PC-3 (cell line): ENCODE data around the gene TRIM62. TPM values are rescaled to one million over a fixed set of nuclear protein-coding genes. Genes with fewer than 3 reads are reported as not detected.

Source experiments
- ATAC-seq: fragments of 200-7000 bp; cut with Tn5 transposase; 2 replicates; pipeline ENCODE4 v1.9.1; 2020; ENCODE audit warnings: mild to moderate bottlenecking, moderate library complexity
- BruUV-seq: library from RNA; stranded (reverse); fragments of 400-500 nt; replicated peaks from 2 replicates; lab custom pipeline; 2021; lab: Mats Ljungman, UMichigan
- CTCF ChIA-PET: fragments of 300-600 bp; sonication (Branson Sonifier 250); formaldehyde crosslinking; loops from one replicate; lab custom pipeline; 2022; ENCODE audit warnings: antibody characterized with exemption; lab: Charles Lee
- POLR2A ChIA-PET: fragments of 300-600 bp; sonication (Branson Sonifier 250); formaldehyde crosslinking; loops from one replicate; lab custom pipeline; 2022; ENCODE audit warnings: antibody characterized with exemption; ENCODE audit not compliant: unreplicated experiment; lab: Charles Lee
- DNase-seq: peaks from one replicate; pipeline ENCODE4 v3.0.0-alpha.2; 2015
- H2AFZ ChIP-seq: fragments of 300-600 bp; sonication (generic); 2 replicates; pipeline ENCODE4 v1.6.0; 2016; ENCODE audit warnings: antibody characterized with exemption, low read length
- H3F3A ChIP-seq: fragments of 300-600 bp; sonication (generic); one replicate; pipeline ENCODE4 v1.6.0; 2017; ENCODE audit warnings: antibody characterized with exemption, low read length, control low read depth, mild to moderate bottlenecking; ENCODE audit not compliant: unreplicated experiment
- H3K27ac ChIP-seq: fragments of 300-600 bp; sonication (generic); 2 replicates; pipeline ENCODE4 v1.5.1; 2016; ENCODE audit warnings: mild to moderate bottlenecking, low read length
- H3K27me3 ChIP-seq: fragments of 300-600 bp; sonication (generic); 2 replicates; pipeline ENCODE4 v1.6.1; 2016; ENCODE audit warnings: low read length, mixed read lengths
- H3K36me3 ChIP-seq: fragments of 300-600 bp; sonication (generic); 2 replicates; pipeline ENCODE4 v1.6.1; 2016; ENCODE audit warnings: low read depth, mixed run types, low read length, mixed read lengths
- H3K4me1 ChIP-seq: fragments of 300-600 bp; sonication (generic); 2 replicates; pipeline ENCODE4 v1.5.1; 2016; ENCODE audit warnings: low read length; ENCODE audit not compliant: insufficient read depth
- H3K4me2 ChIP-seq: fragments of 300-600 bp; sonication (generic); 2 replicates; pipeline ENCODE4 v1.6.0; 2016; ENCODE audit warnings: low read length
- H3K4me3 ChIP-seq: fragments of 300-600 bp; sonication (generic); 2 replicates; pipeline ENCODE4 v1.5.1; 2016; ENCODE audit warnings: mild to moderate bottlenecking, low read length, mixed read lengths
- H3K79me2 ChIP-seq: fragments of 300-600 bp; sonication (generic); 2 replicates; pipeline ENCODE4 v1.6.1; 2017; ENCODE audit warnings: low read length, mixed read lengths
- H3K9ac ChIP-seq: fragments of 300-600 bp; sonication (generic); 2 replicates; pipeline ENCODE4 v1.6.0; 2016; ENCODE audit warnings: mild to moderate bottlenecking, low read length
- H3K9me2 ChIP-seq: fragments of 300-600 bp; sonication (generic); replicated peaks from 2 replicates; pipeline ENCODE4 v1.6.1; 2016; ENCODE audit warnings: mixed run types, low read length, mixed read lengths
- H3K9me3 ChIP-seq: fragments of 300-600 bp; sonication (generic); 2 replicates; pipeline ENCODE4 v1.6.1; 2016; ENCODE audit warnings: low read length, mixed read lengths
- H4K20me1 ChIP-seq: fragments of 300-600 bp; sonication (generic); 2 replicates; pipeline ENCODE4 v1.6.1; 2016; ENCODE audit warnings: low read length, mixed read lengths
- EZH2 ChIP-seq: fragments of 300-600 bp; sonication (generic); IDR thresholded peaks from one replicate; pipeline ENCODE4 v1.6.1; 2017; ENCODE audit warnings: antibody characterized with exemption, mild to moderate bottlenecking, low read length; ENCODE audit not compliant: unreplicated experiment
- EZH2phosphoT487 ChIP-seq: fragments of 300-600 bp; sonication (generic); IDR thresholded peaks from 2 replicates; pipeline ENCODE4 v1.6.1; 2018; ENCODE audit warnings: mild to moderate bottlenecking, antibody characterized with exemption, low read length, borderline replicate concordance
- intact Hi-C: fragments of 100-400 bp; cut with micrococcal nuclease; formaldehyde crosslinking; loops from 2 replicates; pipeline ENCODE4 v1.9.0; 2023
- total RNA-seq: library from RNA; depleted of rRNA; stranded (reverse); fragments of >200 nt; gene quantifications from 2 replicates; pipeline ENCODE4 v1.2.3, GENCODE V29; 2014
- TF ChIP-seq, protein P1 (sequence below): fragments of 300-600 bp; sonication (generic); conservative IDR thresholded peaks from 2 replicates; pipeline ENCODE4 v1.5.1; 2017; ENCODE audit warnings: antibody characterized with exemption, low read depth, mild to moderate bottlenecking, low read length

The TRIM62 gene
- total RNA-seq, 1 experiment from 2014 or later, result 3.9 TPM

- no peaks in the 10 kb centered on the region for H3K9me3 ChIP-seq
- H2AFZ ChIP-seq, result no peak overlapping the region
- H3K79me2 ChIP-seq, result no peaks in the 10 kb centered on the region
- TF ChIP-seq EZH2 (no peak), EZH2phosphoT487 (no peak)
- TF ChIP-seq, protein P1, sequence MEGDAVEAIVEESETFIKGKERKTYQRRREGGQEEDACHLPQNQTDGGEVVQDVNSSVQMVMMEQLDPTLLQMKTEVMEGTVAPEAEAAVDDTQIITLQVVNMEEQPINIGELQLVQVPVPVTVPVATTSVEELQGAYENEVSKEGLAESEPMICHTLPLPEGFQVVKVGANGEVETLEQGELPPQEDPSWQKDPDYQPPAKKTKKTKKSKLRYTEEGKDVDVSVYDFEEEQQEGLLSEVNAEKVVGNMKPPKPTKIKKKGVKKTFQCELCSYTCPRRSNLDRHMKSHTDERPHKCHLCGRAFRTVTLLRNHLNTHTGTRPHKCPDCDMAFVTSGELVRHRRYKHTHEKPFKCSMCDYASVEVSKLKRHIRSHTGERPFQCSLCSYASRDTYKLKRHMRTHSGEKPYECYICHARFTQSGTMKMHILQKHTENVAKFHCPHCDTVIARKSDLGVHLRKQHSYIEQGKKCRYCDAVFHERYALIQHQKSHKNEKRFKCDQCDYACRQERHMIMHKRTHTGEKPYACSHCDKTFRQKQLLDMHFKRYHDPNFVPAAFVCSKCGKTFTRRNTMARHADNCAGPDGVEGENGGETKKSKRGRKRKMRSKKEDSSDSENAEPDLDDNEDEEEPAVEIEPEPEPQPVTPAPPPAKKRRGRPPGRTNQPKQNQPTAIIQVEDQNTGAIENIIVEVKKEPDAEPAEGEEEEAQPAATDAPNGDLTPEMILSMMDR, result no peak
- no peaks in the 10 kb centered on the region for H4K20me1 ChIP-seq
- 0 out of 2 replicates have a peak, but pooled peaks cover 6% of the 10 kb centered on the region for H3K4me1 ChIP-seq
- ChIA-PET POLR2A (no interaction called here), CTCF (interaction anchor here (0.7 kb wide), 1 partner anchor 1759 kb away, joined by 3 read pairs; no protein-coding TSS in a partner anchor)
- DNase-seq, result no peak
- no peaks in the 10 kb centered on the region for H3K27me3 ChIP-seq
- H3K4me2 ChIP-seq, result no peak overlapping the region
- ATAC-seq, result no peak
- H3K36me3 ChIP-seq, result no peaks in the 10 kb centered on the region
- intact Hi-C loops, result no loop called here
- no peaks in the 10 kb centered on the region for H3K9me2 ChIP-seq
- BruUV-seq, result no TSS peak
- no peaks in the 10 kb centered on the region for H3F3A ChIP-seq
- no peak overlapping the region for H3K4me3 ChIP-seq
- no peak overlapping the region for H3K9ac ChIP-seq
- H3K27ac ChIP-seq, result no peak overlapping the region
These were observed 14.0 kb downstream of the TRIM62 start for GRCh38 chr1:33167650-33168447.

DNA sequence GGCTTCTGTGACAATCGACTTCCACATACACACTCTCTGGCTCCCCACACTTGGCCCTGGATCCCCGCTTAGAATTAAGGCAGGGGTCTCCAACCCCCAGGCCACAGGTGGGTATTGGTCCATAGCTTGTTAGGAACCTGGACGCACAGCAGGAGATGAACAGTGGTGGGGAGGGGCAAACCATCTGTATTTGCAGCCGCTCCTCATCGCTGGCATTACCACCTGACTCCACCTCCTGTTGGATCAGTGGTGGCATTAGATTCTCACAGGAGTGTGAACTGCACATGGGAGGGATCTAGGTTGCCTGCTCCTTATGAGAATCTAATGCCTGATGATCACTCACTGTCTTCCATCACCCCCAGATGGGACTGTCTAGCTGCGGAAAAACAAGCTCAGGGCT lies 16.0 kb downstream of the TRIM62 start:
- TF ChIP-seq EZH2 (no peak), EZH2phosphoT487 (no peak)
- TF ChIP-seq, protein P1, result no peak
- H2AFZ ChIP-seq, result no peak overlapping the region
- H3K9me2 ChIP-seq, result no peaks in the 10 kb centered on the region
- H3K4me1 ChIP-seq, result 0 out of 2 replicates have a peak, but pooled peaks cover 6% of the 10 kb centered on the region
- no peaks in the 10 kb centered on the region for H4K20me1 ChIP-seq
- BruUV-seq, result no TSS peak
- DNase-seq (no peak), ATAC-seq (no peak)
- H3K4me2 ChIP-seq, result no peak overlapping the region
- no peaks in the 10 kb centered on the region for H3F3A ChIP-seq
- ChIA-PET POLR2A (no interaction called here), CTCF (no interaction called here)
- no peaks in the 10 kb centered on the region for H3K79me2 ChIP-seq
- no peaks in the 10 kb centered on the region for H3K27me3 ChIP-seq
- no peak overlapping the region for H3K27ac ChIP-seq
- intact Hi-C loops, result no loop called here
- H3K9me3 ChIP-seq, result no peaks in the 10 kb centered on the region
- no peaks in the 10 kb centered on the region for H3K36me3 ChIP-seq
- no peak overlapping the region for H3K4me3 ChIP-seq
- no peak overlapping the region for H3K9ac ChIP-seq

DNA sequence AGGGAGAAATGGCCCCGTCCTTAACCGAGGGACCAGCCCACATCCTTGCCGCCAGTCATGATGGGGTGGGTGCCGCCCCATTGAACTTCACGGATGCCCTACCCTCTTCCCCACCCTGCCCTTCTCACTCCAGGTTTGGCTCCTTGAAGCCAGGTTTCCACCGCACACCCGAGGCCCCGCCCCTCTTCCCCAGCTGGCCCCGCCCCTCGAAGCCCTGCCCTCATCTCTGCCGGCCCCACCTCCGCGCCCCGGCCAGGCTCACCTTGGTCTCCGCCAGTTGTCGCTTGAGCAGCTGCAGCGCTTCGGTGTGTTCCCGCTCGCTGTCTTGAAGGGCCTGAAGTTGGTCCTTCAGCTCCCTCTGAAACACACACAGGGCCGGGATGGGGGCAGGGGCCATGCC lies 16.6 kb downstream of the TRIM62 start:
- Histone ChIP-seq H3K36me3 (no peaks in the 10 kb centered on the region), H3K4me3 (no peak overlapping the region), H3K4me2 (no peak overlapping the region), H3K9me2 (no peaks in the 10 kb centered on the region), H3F3A (no peaks in the 10 kb centered on the region), H3K9me3 (no peaks in the 10 kb centered on the region), H3K79me2 (no peaks in the 10 kb centered on the region), H2AFZ (no peak overlapping the region), H3K4me1 (no peaks in the 10 kb centered on the region), H3K27me3 (no peaks in the 10 kb centered on the region), H3K27ac (no peak overlapping the region), H3K9ac (no peak overlapping the region), H4K20me1 (no peaks in the 10 kb centered on the region)
- ATAC-seq (no peak), DNase-seq (no peak)
- intact Hi-C loops, result no loop called here
- TF ChIP-seq EZH2phosphoT487 (no peak), EZH2 (no peak)
- TF ChIP-seq, protein P1, result no peak
- POLR2A ChIA-PET, result no interaction called here
- no TSS peak for BruUV-seq
- CTCF ChIA-PET, result no interaction called here
